MV-4-11 (cell line): Measurements from ENCODE around the gene CD38.
A peak's percentile ranks its signal among the peaks of the same experiment; 100 is the strongest.
"Not testable (repeated sequence)": the region's sequence is repeated elsewhere in the genome, so short reads cannot be mapped to it uniquely, and the experiment has no call there.

Source experiments
- DNase-seq: peaks from one replicate; lab custom pipeline; 2025; lab: John Stamatoyannopoulos, UW

Gene CD38

DNA sequence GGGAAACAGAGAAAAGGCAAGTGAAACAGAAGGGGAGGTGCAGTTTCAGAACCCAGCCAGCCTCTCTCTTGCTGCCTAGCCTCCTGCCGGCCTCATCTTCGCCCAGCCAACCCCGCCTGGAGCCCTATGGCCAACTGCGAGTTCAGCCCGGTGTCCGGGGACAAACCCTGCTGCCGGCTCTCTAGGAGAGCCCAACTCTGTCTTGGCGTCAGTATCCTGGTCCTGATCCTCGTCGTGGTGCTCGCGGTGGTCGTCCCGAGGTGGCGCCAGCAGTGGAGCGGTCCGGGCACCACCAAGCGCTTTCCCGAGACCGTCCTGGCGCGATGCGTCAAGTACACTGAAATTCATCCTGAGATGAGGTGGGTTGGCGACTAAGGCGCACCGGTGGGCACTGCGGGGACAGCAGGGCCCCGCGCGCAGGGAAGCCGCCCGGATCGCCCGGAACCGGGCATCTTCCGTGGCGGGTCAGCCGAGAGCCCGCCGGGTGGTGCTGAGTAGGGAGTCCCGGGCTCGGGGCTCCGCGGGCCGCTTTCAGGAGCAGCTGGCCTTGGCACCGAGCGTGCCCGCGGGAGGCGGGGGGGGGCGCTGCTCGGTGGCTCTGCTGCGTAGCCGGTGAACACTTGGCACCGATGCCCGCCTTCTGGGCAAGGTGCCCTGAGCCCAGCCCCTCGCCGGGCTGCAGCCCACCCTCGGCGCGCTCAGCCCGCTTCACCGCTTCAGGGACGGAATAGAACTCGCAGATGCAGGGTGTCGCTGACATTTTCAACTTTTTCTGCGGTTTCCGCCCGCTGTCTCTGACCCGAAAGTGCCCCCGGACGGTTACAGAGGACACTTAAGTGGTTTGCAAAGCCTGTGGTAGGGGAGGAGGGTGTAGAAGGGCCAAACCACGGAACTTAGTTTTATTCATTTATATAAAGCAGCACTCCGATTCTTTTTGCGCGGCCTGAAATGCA is at the start of gene CD38:
Gene CD38 (plus strand): TSS at position 40 of the 953 bp plus-strand sequence. CDS start 87 bp downstream, at position 127.
- DNase-seq, result peak; percentile 86

DNA sequence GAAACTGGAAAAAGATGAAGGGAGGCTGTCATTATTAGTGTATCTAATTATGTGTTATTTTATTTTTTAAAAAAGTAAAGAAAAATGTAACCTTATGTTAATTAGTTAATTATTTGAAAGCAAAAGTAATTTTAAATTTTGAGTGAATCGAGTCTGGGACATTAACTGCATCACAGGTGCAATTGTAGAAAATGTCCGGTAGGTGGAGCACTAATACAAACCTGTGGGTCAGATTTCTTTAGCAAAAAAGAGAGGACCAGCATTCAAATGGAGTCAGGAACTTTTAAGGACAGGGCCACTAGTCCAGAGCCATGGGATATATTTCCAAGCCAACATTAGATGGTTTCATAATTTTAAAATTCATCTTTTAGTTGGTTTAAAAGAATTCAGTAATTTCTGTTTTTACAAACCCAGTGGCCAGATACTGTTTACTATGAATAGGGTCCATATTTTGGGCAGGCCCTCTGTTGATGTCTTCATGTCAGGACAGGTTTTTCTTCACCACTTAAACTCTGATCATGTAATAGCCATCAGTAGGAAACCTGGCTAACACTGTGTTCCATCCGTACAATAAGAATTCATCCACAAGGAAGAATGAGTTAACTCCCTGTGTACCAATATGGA is 48.1 kb upstream of the CD38 start:
- DNase-seq, result peak; percentile 46

DNA sequence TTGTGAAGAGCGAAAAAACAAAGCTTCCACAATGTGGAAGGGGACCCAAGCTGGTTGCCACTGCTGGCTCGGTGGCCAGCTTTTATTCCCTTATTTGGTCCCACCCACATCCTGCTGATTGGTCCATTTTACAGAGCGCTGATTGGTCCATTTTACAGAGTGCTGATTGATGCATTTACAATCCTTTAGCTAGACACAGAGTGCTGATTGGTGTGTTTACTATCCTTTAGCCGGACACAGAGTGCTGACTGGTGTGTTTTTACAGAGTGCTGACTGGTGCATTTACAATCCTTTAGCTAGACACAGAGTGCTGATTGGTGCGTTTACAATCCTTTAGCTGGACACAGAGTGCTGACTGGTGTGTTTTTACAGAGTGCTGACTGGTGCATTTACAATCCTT is 45.1 kb upstream of the CD38 start:
- not testable (repeated sequence) for DNase-seq

DNA sequence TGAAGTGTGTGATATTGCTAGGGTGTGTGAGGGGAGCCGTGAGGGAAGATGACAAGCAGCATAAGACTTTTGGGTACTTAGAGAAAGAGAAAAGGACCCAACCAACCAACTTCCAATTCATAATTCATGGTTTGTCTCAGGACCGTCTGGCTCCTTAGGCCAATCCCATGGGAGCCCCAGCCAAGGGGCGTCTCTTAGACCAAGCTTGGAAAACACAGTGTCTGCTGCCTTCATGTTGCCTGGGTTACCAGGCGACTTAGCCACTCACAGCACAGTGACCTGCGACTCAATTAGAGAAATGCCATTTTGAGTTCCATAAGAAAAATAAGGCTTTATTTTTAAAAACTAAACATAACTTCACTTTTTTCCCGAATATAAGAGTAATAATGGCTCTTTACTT is 42.6 kb upstream of the CD38 start:
- no peak for DNase-seq

DNA sequence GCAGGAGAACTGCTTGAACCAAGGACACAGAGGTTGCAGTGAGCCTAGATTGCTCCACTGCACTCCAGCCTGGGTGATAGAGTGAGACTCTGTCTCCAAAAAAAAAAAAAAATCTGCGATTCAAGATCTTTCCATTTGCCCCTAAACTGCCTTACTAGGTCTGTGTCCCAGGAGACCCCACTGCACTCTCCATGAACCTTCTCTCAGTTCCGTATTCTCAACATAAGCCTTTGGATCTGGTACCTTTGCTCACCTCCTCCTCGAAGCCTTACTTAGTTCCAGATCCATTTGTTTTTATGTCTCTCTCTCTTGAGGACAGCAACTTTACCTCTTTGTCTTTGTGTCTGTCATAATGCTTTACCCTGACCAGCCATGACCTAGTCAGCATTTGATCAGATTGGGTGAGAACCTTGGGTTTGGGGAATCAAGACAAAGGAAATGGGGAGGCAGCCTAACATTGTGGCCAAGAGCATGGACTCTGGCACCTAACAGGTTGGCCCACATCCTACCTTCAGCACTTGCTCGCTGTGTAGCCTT is 41.5 kb upstream of the CD38 start:
- no peak for DNase-seq

DNA sequence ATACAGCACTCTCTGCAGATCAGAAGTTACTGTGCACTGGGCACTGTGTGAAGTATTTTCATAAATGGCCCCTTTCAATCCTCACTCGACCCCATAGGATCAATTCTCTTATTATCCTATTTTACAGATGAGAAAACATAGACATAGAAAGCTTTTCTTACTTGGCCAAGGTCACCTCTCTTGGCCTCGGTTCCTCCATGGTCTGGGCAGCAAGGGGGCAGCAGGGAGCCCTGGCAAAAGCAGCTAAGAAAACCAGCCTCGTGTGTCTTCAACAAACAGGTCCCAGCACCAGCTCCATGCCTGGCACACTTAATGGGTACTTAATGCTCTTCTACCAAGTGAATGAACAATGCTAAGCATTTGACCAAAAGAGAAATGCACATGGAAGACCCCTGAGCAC is 40.9 kb upstream of the CD38 start:
- DNase-seq, result no peak

DNA sequence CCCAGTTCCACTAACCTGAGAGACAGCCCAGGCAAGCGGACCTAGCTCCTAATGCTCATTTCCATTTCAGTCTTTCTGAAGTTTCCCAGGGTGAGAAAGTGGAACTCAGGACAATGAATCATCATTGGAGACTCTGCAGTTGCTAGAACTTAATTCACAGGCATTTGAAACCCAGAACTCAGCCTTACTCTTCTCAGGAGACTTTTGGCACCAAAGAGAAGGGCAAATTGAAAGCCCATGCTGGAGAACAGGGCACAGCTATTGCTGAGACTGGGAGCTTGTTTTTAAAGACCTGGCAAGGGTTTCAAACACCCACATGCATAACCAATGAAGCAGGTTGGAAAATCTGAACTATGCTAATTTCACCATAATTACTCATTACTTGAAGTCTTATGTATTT is 39.3 kb upstream of the CD38 start:
- no peak for DNase-seq

DNA sequence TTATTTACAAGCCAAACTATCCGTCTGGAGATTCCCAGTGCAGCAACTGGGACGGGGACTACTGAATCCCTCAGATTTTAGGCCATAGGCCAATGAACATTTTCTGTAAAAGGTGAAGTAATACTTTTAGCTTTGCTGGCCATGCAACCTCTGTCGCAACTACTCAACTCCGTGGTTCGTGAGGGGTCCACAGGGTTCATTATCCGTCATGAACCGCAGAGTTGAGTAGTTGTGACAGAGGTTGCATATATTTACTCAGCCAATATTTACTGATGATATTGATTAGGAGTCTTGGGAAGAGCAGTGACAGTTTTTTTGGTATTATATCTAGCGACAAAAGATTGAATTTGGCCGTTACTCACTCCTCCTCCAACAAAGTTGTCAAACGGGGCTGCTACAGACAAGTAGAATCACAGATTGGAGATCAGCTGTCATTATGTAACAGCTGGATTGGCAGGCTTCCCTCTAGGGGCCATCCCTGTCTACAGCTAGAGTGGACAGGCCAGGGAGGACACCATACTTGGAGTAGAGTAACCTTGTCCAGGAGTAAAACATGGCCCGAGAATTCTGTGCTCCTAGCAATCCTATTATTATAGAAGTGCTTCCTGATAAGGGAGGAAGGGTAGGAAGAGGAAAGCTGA is 37.2 kb upstream of the CD38 start:
- DNase-seq, result peak; percentile 44

DNA sequence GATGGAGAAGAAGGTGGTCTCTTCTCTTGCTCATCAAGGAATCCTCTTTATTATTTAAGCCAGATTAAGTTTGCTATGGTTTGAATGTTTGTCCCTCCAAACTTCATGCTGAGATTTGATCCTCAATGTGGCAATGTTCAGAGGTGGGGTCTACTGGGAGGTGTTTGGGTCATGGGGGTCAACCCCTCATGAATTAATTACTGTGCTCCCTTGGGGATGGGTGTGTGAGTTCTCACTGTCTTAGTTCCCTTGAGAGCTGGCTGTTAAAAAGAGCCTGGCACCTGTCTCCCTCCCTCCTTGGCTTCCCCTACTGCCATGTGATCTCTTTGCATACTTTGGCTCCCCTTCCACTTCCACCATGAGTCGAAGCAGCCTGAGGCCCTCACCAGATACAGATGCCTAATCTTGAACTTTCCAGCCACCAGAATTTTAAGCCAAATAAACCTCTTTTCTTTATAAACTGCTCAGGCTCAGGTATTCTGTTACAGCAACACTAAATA is 36.0 kb upstream of the CD38 start:
- DNase-seq, result no peak

DNA sequence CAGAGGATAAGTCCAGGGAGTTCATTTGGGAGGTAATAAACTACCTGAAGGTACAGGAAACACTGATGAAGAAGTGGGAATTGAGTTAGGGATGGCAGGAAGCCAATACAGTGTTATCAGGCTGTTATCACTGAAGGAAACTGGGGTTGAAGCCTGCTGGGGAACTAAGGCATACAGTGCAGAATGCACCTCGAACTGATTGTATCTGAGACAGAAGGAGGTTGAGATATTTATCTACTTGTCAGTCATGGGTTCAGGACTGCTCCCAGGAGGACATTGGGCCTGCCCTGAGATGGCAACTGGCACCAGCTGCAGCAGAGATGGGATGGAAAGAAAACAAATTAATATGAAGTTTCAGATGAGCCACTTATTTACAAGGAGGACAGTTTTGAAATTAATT is 35.5 kb upstream of the CD38 start:
- DNase-seq, result no peak

DNA sequence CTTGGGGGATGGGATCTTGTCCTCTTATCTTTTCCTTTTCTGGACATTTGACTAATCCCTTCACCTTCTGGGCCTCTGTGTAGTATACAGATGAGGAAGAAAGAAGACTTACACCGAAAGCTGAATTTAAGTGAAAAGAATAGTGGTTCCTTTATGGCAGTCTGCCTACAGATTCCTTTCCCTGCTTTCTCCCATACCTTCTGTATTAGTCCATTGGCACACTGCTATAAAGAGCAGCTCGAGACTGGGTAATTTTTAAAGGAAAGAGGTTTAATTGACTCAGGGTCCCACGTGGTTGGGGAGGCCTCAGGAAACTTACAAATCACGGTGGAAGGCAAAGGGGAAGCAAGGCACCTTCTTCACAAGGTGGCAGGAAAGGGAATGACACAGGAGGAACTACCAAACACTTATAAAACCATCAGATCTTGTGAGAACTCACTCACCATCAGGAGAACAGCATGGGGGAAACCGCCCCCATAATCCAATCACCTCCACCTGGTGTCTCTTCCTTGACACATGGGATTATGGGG is 34.0 kb upstream of the CD38 start:
- DNase-seq, result no peak

DNA sequence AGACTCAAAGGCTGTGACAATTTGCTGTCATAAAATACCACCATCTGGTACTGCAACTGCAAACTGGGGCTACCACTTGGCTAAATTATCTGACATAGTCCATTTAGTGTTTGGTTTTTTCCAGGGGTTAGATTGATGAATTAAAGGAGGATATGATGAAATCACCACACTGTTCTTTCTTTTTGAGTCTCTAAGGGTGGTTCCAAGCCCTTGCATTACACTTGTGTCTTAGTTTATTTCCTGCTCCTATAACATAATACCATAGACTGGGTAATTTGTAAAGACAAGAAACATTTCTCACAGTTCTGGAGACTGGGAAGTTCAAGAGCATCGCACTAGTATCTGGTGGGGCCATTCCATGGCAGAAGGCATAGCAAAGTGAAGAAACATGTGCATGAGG is 32.0 kb upstream of the CD38 start:
- no peak for DNase-seq

DNA sequence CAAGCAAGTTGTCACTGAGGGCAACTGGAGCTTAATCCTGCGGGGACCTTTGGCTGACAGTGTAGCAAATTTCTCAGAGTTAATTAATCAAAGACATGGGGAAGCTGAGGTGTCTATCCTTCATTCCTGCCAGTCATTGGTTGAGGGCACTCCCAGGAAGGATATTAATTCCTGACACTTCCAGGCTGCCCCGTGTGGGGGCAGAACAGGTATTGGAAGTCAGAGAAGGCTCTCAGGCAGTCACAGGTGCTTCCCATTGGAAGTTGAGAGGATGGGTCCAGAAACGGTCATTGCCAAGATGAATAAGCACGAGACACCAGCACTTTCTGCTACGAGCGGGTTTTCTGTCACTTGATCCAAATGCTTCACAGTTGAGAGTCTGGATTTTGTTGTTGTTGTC is 29.1 kb upstream of the CD38 start:
- no peak for DNase-seq

DNA sequence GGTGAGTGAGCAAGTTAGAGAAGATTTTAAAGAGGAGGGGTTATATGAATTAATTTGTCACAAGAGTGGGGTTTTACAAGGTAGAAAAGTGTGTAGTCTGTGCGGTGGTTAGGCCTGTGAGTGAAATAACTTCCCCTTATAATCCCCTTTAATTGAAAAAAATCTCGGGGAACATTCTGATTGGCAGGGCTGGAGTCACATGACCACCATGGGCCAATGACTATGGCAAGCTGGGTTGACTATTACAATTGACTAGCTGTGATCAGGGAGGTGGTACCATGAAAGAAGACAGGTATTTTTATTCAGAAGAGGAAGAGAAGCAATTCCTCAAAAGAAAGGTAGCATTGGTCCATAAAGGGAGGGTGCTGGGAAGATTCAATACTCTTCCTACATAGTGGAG is 27.0 kb upstream of the CD38 start:
- DNase-seq, result no peak

DNA sequence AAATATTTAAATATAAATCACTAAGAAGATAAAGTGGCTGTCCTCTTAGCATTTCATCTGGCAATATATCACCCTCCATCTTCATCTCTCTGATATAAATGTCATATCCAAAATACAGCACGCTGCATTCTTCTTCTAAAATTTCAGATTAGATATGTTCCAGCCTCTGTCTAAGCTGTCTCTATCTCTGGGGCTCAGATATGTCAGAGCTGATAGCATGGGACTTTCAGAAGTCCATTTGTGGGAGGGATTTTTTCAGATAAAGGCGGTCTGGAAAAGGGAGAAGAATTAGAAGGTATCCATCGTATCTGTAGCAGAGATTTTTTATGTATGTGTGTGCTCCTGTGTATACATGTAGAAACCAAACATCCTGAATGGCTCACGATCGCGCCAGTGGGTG is 25.0 kb upstream of the CD38 start:
- DNase-seq, result no peak

DNA sequence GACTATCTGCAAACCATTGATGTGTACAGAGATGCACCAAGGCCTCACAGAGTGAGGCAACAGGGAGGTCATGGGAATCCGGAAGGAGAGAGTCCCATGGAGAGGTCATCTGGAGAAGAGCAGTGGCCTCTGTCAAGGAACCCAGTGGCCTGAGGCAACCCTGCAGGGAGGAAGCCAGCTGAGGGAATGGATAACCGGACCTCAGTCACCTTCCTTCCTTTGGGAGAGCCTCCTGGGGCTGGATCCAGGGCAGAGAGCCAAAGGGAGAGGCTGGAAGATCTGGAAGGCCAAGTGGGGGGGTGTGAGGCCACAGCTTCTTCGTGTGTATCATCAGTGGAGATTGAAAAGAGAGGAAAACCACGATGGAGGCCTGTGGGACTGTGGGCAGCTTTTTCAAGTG is 24.3 kb upstream of the CD38 start:
- no peak for DNase-seq

DNA sequence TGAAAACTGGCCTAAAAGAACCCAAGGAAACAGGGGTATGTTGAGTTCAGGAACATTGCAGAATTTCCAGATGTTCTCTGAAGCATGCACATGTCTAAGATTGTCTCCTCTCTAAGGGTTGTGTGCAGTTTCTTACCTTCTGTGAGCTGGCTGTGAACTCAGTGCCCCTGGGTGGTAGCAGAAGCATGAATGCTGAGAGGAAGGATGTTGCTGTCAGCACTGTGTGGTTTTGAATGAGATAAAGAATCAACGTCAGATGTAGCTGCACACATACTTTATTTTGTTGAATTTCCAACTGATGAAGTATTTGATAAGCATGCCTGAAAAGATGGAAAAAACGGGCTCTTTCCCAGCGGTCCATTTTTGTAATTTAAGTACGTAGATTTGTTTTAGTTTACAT is 23.8 kb upstream of the CD38 start:
- peak; percentile 61 for DNase-seq

DNA sequence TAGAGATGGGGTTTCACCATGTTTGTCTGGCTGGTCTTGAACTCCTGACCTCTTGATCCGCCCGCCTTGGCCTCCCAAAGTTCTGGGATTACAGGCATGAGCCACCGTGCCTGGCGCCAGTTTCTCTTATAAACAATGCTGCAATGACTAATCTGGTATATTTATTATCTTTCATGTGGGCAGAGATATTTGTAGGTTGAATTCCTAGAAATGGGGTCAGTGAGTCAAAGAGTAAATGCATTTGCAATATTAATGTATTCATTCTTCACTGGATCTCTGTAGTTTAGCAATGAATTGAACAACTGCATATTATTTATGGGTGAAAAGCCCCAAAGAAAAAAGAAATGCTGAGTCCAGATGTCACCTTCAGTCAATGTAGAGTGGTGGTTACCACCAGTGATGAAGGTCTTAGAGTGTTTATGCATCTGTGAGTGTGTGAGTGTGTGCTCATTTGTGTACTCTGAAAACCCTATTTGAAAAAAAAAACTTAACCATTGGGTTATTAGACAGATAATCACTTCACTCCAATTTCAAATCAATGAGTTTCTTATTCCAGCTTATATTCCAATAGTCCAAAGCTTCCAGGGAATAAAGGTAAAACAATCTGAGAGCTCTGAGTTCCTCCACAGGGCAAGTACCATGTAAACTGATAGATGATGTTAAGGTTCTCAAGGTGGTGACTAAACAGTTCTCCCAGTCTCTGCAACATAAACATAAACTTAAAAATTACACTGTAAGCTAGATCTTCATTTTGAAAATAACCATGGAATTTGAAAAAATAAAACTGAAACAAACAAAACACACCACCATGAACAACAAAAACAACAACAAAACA is 22.6 kb upstream of the CD38 start:
- DNase-seq, result peak; percentile 47

DNA sequence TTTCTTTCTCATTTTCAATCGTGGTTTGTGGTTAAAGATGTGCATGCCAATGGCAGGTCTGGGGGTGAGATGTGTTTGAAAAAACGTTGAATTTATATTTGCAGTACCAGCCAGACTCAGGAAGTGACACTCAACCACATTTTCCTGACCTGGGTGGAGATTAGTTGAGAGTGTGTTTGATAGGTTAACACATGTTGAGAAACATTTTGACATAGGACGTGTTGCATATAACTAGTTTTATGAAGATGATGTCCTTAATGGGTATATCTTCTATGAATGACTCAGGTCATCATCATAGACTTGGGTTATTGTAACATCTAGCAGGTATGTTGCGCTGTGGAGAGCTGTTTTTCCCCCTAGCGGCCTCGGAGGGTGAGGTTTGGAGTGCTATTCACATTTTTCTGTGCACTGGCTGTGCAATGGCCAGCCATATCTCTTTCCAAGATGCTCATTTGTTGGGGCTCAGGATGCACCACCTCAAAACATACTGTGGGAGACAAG is 21.7 kb upstream of the CD38 start:
- peak; percentile 94 for DNase-seq

DNA sequence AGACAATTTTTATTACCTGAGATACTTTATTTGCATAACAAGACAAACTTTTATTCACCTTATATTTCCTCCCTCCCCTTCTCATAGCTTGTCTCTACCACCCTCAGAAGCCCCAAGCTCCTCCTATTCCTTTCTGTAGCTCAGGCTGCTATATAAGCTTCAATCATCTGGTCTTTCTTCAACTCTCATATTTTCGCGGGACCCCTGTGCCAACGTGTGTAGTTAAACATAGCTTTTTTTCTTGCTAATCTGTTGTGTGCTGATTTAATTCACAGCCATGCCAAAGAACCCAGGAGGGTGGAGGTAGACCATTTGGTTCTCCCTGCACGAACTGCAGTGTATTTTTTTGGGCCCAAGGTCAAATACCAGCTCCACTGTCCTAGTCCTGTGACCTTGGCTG is 21.1 kb upstream of the CD38 start:
- no peak for DNase-seq

DNA sequence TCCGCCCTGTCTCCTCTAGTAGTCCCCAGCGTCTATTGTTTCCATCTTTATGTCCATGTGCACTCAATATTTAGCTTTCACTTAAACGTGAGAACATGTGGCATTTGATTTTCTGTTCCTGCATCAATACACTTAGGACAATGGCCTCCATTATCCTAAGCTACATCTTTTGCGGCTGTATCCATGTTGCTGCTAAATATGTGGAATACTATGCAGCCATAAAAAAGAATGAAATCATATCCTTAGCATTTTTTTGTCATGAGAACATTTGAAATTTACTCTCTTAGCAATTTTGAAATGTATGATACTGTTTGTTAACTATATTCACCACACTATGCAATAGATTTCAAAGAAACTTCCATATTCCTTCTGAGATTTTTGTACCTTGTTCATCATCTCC is 19.8 kb upstream of the CD38 start:
- no peak for DNase-seq
